SKM-1 treated with dmso at 0.1 percent for 144 hours (cell line): Measurements from ENCODE around the gene SKI.
"Not testable (repeated sequence)": the region's sequence is repeated elsewhere in the genome, so short reads cannot be mapped to it uniquely, and the experiment has no call there.

Source experiments
- DNase-seq: peaks from one replicate; lab custom pipeline; 2025; ENCODE audit not compliant: unreplicated experiment; lab: John Stamatoyannopoulos, UW

Gene SKI

GRCh38 chr1:2259668-2260402 lies 31.7 kb downstream of the SKI start:
- no peak for DNase-seq

- not testable (repeated sequence) for DNase-seq
Observed at GRCh38 chr1:2260470-2260869, 32.4 kb downstream of the SKI start.

- DNase-seq, result no peak
Observed at GRCh38 chr1:2260917-2261316, 32.8 kb downstream of the SKI start.

- DNase-seq, result not testable (repeated sequence)
Observed at GRCh38 chr1:2261476-2262395, 33.6 kb downstream of the SKI start.

GRCh38 chr1:2266301-2266975 lies 38.3 kb downstream of the SKI start:
- no peak for DNase-seq

GRCh38 chr1:2267051-2267830 lies 39.1 kb downstream of the SKI start:
- no peak for DNase-seq

GRCh38 chr1:2267862-2268261 lies 39.7 kb downstream of the SKI start:
- no peak for DNase-seq

- DNase-seq, result no peak
Observed at GRCh38 chr1:2268285-2269056, 40.4 kb downstream of the SKI start.

GRCh38 chr1:2269193-2269921 lies 41.2 kb downstream of the SKI start:
- DNase-seq, result no peak

- DNase-seq, result no peak
Observed at GRCh38 chr1:2269922-2270259, 41.8 kb downstream of the SKI start.

GRCh38 chr1:2270260-2271100 lies 42.4 kb downstream of the SKI start:
- DNase-seq, result no peak

GRCh38 chr1:2271211-2271721 lies 43.1 kb downstream of the SKI start:
- DNase-seq, result no peak

- DNase-seq, result no peak
Observed at GRCh38 chr1:2271841-2272655, 43.9 kb downstream of the SKI start.

- no peak for DNase-seq
Observed at GRCh38 chr1:2272686-2273400, 44.7 kb downstream of the SKI start.

- DNase-seq, result no peak
Observed at GRCh38 chr1:2273401-2274090, 45.4 kb downstream of the SKI start.

- DNase-seq, result no peak
Observed at GRCh38 chr1:2274231-2274928, 46.3 kb downstream of the SKI start.
